Prostate gland (tissue), 2 donors: ENCODE results near the gene IGHMBP2. TPM values are rescaled to one million over a fixed set of nuclear protein-coding genes. Genes with fewer than 3 reads are reported as not detected.

Experiments used
- DNase-seq: peaks from one replicate; pipeline ENCODE4 v3.0.0-alpha.2; 2019; ENCODE audit warnings: low spot score
- H3K27ac ChIP-seq, 2 donors: fragments of 200-600 bp; sonication (generic); 2 replicates each; pipeline ENCODE4 v1.5.1; 2017 to 2019
- H3K27me3 ChIP-seq: fragments of 200-600 bp; sonication (generic); replicated peaks from 2 replicates; pipeline ENCODE4 v1.5.1; 2019; ENCODE audit not compliant: insufficient read depth
- H3K36me3 ChIP-seq, 2 donors: fragments of 200-600 bp; sonication (generic); 1 replicate in 1 of 2; 2 replicates in 1 of 2; pipeline versions ENCODE4 v1.5.1 to v1.8.1; 2017 to 2019
- H3K4me1 ChIP-seq: fragments of 200-600 bp; sonication (generic); replicated peaks from 2 replicates; pipeline ENCODE4 v1.5.1; 2019
- H3K4me3 ChIP-seq, 2 donors: fragments of 200-600 bp; sonication (generic); 2 replicates each; pipeline ENCODE4 v1.5.1; 2017 to 2019
- H3K9me3 ChIP-seq: fragments of 200-600 bp; sonication (generic); 2 replicates; pipeline ENCODE4 v1.5.1; 2017
- CTCF ChIP-seq, 4 experiments: fragments of 200-600 bp in 2 of 4; fragments of 450-650 bp in 2 of 4; sonication (generic) in 2 of 4; IDR thresholded peaks; 1 replicate in 3 of 4; 2 replicates in 1 of 4; pipeline ENCODE4 v1.5.1; 2016 to 2019; ENCODE audit warnings: antibody characterized with exemption in 4 of 4, mild to moderate bottlenecking in 2 of 4, moderate library complexity in 2 of 4
- POLR2A ChIP-seq: fragments of 450-650 bp; IDR thresholded peaks from one replicate; pipeline ENCODE4 v1.6.1; 2016; ENCODE audit warnings: antibody characterized with exemption, mild to moderate bottlenecking
- POLR2AphosphoS5 ChIP-seq: sonication (generic); formaldehyde crosslinking; IDR thresholded peaks from one replicate; pipeline ENCODE4 v1.6.1; 2017; ENCODE audit warnings: antibody characterized with exemption
- WGBS: methylation state at CpG from one replicate; pipeline ENCODE4 v1.1.5; 2018; 5-methylcytosine and 5-hydroxymethylcytosine counted together
- intact Hi-C: fragments of 100-400 bp; cut with DNase I; formaldehyde crosslinking; loops from one replicate; pipeline ENCODE4 v1.14.2; 2022
- total RNA-seq, 2 donors: library from RNA; depleted of rRNA; stranded (reverse); fragments of >200 nt; gene quantifications; one replicate each; pipeline ENCODE4 v1.1.0, GENCODE V29; 2016

The IGHMBP2 gene
- total RNA-seq, 2 donors from 2014 or later: 17.3 to 34.0 TPM

- intact Hi-C loops: no loop called here
These were observed 75.4 kb downstream of the IGHMBP2 start for GRCh38 chr11:68978931-68979594.

GRCh38 chr11:68979931-68980775, 76.5 kb downstream of the IGHMBP2 start:
- intact Hi-C loops: no loop called here
- 86% methylated on average over 33 of the region's 33 CpGs for WGBS
- TF ChIP-seq POLR2A (no peak), CTCF (IDR thresholded peaks at IDR 0.05) (no peak), POLR2AphosphoS5 (no peak)
- Histone ChIP-seq H3K4me3 (no peak overlapping the region), H3K4me1 (peaks cover 10% of the 10 kb centered on the region), H3K27me3 (no peaks in the 10 kb centered on the region), H3K36me3 (no peaks in the 10 kb centered on the region), H3K27ac (no peak overlapping the region), H3K9me3 (no peaks in the 10 kb centered on the region)
- DNase-seq: no peak

More at GRCh38 chr11:68978931-68979594, 75.4 kb downstream of the IGHMBP2 start:
- 72% methylated on average over 15 of the region's 15 CpGs for WGBS
- H3K27me3 ChIP-seq: no peaks in the 10 kb centered on the region
- H3K36me3 ChIP-seq: no peaks in the 10 kb centered on the region
- H3K9me3 ChIP-seq: no peaks in the 10 kb centered on the region
- H3K4me3 ChIP-seq: no peak overlapping the region
- DNase-seq: no peak
- peaks cover 10% of the 10 kb centered on the region for H3K4me1 ChIP-seq
- no peak for TF ChIP-seq CTCF (IDR thresholded peaks at IDR 0.05)
- TF ChIP-seq POLR2A: no peak
- no peak for TF ChIP-seq POLR2AphosphoS5
- H3K27ac ChIP-seq: peak overlapping the region in 1 of 2 donors; percentile 2

- H3K27ac ChIP-seq: no peak within 1 kb of the TSS
- peaks cover 10% of the 10 kb centered on the region for H3K4me1 ChIP-seq
- H3K36me3 ChIP-seq: no peaks in the 10 kb centered on the region
- intact Hi-C loops: no loop called here
- TF ChIP-seq CTCF (IDR thresholded peaks at IDR 0.05): no peak
- H3K4me3 ChIP-seq: no peak within 1 kb of the TSS
- DNase-seq: no peak
- 87% methylated on average over 8 of the region's 8 CpGs for WGBS
- no peaks in the 10 kb centered on the region for H3K27me3 ChIP-seq
- no peaks in the 10 kb centered on the region for H3K9me3 ChIP-seq
These were observed 77.0 kb downstream of the IGHMBP2 start, which contains the start of gene MRGPRD for GRCh38 chr11:68980776-68981065. TSS of gene MRGPRD (minus strand) at chr11:68980986. CDS start at chr11:68980986, 0 bp downstream.

GRCh38 chr11:68982134-68982533, 78.4 kb downstream of the IGHMBP2 start:
- Histone ChIP-seq H3K4me1 (peaks cover 4% of the 10 kb centered on the region), H3K27ac (no peak overlapping the region), H3K36me3 (no peaks in the 10 kb centered on the region), H3K4me3 (no peak overlapping the region), H3K9me3 (no peaks in the 10 kb centered on the region), H3K27me3 (no peaks in the 10 kb centered on the region)
- TF ChIP-seq POLR2AphosphoS5 (no peak), POLR2A (no peak), CTCF (IDR thresholded peaks at IDR 0.05) (no peak)
- intact Hi-C loops: no loop called here
- DNase-seq: no peak
- 87% methylated on average over 2 of the region's 2 CpGs for WGBS
